Left forelimb (tissue), 1 donor: Measurements from ENCODE around the gene AIFM1.
"Not testable (repeated sequence)": the region's sequence is repeated elsewhere in the genome, so short reads cannot be mapped to it uniquely, and the experiment has no call there.

Experiments
- DNase-seq: peaks from one replicate; pipeline ENCODE4 v3.0.0-alpha.2; 2018; ENCODE audit warnings: low spot score

AIFM1 gene

GRCh38 chrX:130118441-130119311 lies 47.0 kb downstream of the AIFM1 start:
- peak; percentile 72 for DNase-seq

DNA sequence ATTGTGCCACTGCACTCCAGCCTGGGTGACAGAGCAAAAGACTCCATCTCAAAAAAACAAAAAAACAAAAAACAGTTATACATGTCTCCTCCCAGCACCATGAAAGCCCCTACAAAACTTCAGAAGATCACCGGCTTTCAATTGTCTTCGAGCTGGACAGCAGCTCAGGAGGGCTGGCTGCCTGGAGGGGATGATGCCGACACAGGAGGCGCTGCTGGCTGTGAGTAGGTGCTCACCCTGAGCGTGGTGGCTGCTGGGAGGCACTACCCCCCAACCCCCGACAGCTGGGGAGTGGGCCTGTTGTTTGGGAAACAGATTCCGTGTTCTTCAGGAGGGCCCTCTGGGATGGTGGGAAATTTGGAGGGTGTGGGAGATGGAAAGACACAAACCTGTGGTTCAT lies 48.5 kb downstream of the AIFM1 start:
- no peak for DNase-seq

- DNase-seq: not testable (repeated sequence)
Observed at GRCh38 chrX:130115119-130115885, 50.3 kb downstream of the AIFM1 start.

- DNase-seq: no peak
Observed at GRCh38 chrX:130114141-130114588, 51.5 kb downstream of the AIFM1 start.

DNA sequence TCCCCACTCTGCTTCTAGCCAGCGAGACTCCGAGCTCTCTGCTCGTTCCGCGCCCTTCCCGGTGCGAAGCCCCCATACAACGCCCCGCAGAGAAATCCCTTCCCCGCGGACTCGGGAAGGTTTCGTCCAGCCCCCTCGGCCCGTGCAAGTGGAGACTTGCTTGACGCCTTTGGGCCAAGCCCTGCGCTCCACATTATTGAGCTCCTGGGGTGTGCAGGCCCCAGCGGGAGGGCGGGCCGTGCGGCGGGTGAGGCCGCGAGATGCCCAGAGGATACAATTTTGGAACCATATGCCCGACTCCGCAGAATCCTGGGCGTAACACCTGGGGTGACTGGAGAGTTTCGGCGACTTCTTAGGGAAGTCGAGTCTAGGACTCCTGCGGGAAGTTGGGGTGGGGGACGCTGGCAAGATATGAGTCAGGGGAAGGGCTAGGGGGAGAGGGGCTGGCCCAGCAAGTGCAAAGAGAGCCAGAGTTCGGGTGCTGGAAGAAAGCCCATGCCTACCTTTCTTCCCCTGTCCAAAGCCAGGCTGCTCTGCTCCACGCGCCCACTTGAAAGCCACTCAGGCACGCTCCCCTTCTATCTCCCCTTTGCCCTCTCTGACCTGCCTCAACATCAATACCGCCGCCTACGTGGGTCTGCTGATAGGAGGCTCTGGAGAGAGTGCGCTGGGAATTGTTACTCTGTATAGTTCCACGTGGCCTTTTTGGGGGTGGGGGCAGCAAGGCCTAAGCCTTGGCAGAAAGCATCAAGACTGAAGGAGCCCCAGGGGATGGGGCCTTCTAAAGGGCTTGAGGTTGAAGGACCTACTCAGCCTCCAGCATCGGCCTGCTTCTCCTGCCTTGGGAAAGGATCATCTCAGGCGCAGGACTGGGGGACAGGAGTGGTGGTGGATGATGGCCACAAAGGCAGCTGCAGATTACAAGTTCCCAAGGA lies 54.2 kb downstream of the AIFM1 start:
- no peak for DNase-seq

DNA sequence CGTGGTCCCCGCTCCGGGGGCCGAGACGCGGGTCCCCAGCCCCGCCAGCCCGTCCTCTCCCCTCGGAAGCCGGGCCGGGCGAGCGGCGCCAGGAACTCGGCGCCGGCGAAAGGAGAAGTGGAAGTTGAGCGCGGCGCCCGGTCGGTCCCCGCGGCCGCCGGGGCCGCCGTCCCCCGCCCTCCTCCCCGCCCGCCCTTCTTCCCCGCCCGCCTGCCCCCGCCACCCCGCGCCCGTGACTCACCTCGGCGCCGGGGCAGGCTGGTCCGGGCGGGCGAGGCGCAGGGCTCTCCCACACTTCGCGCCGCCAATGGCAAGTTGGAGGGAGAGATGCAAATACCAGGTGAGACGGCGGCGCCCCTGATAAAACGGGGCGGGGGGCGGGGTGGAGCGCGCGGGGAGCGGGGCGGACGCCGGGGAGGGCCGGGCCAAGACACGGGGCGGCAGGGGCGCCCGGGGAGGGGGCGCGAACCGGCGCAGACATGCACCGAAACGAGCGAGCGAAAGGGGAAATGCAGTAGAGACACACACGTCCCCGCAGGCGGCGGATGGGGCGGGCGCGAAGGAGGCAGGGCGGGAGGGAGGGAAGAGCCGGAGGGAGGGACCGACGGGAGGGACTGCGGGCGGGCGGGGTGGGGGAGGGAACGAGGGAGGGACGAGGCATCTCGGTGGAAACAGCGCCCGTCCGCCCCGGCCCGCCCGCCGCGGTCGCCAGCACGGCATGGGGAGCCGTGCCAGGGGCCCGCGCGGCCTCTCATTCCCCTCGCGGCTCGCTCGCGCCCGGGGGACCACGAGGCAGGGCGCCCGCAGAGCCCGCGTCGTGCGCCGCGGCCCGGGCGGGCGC lies 55.0 kb downstream of the AIFM1 start, which contains the start of gene ELF4:
Gene ELF4, minus strand, starts transcription at position 119 of the 841 bp plus-strand sequence. CDS start 29,167 bp downstream, outside the sequence.
- DNase-seq: no peak

GRCh38 chrX:130109429-130110378 lies 55.9 kb downstream of the AIFM1 start:
- no peak for DNase-seq

DNA sequence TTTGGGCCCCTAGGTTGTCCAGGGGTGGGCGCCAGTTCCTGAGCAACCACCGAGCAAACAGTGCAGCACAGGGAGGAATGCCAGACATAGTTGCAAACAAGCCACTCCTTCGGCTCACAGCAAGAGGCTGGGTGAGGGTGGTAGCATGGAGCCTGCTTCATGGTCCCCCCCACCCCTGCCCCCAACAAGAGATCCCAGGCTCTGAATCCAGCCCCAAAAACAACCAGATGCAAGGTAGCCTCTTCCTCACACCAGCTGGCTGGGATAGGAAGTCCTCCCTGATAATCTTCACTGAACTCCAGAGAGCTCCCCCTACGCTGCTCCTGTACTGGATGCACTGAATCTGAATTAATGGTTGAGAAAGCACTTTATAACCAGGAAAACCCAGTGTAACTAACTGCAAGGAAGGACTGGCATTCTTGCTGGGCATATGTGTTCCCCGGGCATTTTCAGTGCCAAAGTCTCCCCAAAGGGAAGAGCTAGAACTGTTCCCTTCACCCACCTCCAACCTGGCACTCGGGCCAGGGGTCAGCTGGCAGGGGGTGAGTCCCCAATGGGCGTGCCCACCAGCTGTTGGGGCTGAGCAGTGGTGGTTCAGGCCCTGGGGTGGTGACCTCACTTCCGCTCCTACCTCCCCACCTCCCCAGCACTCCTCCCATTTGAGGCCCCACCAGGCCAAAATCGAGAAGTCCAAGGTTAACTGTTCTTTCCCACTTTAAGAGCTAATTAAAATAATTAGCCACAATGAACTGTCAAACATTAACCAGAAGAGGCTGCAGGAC lies 56.8 kb downstream of the AIFM1 start:
- DNase-seq: no peak

- DNase-seq: no peak
Observed at GRCh38 chrX:130106071-130106470, 59.6 kb downstream of the AIFM1 start.

- no peak for DNase-seq
Observed at GRCh38 chrX:130105244-130105643, 60.4 kb downstream of the AIFM1 start.

- DNase-seq: no peak
Observed at GRCh38 chrX:130103605-130104004, 62.0 kb downstream of the AIFM1 start.

- no peak for DNase-seq
Observed at GRCh38 chrX:130100180-130100579, 65.5 kb downstream of the AIFM1 start.

- DNase-seq: no peak
Observed at GRCh38 chrX:130098210-130098552, 67.5 kb downstream of the AIFM1 start.

DNA sequence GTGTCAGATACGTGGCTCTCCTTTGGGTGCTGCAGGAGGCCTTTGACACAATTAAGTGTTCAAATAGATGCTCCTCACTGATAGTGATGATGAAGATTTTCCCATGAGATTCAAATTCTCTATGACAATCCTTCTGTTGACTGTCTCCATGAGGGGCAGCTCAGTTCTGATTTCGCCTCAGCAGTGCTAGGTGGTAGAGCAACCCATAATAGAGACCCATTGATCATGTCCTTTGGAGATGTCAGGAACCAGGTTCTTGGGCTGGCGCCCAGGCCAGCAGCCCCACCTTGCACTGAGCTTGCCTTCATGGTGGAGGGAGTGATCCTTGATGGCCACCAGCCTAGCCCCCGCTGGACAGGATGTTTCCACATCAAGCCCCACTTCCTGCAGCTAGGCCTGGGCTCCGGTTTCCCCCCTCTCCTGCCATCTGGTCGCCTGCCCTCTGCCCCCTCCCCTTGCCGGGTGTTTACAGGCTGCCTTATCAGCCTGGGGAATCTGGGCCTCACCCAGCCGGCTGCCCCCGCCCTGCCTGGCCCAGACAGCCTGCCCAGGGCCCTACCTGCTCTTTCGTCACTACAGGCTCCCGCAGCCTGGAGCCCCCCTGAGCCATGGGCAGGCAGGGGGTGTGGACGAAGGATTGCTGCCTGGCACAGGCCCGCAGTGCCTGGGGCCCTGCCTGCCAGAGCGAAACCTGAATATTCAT lies 68.0 kb downstream of the AIFM1 start:
- DNase-seq: no peak

GRCh38 chrX:130095249-130096030 lies 70.2 kb downstream of the AIFM1 start:
- DNase-seq: no peak

GRCh38 chrX:130094696-130095095 lies 70.9 kb downstream of the AIFM1 start:
- DNase-seq: no peak

DNA sequence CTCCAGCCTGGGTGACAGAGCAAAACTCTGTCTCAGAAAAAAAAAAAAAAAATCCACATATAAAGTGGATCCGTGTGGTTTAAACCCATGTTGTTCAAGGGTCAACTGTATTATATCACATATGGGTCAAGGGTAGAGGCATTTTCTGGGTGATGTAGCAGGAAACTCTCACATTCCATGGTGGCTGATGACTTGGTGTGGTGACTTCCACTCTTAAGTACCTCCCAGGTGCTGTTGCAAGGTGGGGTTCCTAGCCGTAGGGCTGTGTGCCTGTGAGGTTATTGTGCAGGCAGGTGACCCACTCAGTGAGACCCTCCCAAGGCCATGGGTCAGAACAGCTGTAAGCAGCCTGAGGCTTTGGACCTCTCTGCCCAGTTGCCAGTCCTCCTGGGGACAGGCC lies 72.4 kb downstream of the AIFM1 start:
- no peak for DNase-seq
